ENCODE results near the gene GSE1. TPM values are rescaled to one million over a fixed set of nuclear protein-coding genes. Genes with fewer than 3 reads are reported as not detected.

Gene GSE1
- total RNA-seq, 1 donor from 2014 or later = 120 TPM

DNA sequence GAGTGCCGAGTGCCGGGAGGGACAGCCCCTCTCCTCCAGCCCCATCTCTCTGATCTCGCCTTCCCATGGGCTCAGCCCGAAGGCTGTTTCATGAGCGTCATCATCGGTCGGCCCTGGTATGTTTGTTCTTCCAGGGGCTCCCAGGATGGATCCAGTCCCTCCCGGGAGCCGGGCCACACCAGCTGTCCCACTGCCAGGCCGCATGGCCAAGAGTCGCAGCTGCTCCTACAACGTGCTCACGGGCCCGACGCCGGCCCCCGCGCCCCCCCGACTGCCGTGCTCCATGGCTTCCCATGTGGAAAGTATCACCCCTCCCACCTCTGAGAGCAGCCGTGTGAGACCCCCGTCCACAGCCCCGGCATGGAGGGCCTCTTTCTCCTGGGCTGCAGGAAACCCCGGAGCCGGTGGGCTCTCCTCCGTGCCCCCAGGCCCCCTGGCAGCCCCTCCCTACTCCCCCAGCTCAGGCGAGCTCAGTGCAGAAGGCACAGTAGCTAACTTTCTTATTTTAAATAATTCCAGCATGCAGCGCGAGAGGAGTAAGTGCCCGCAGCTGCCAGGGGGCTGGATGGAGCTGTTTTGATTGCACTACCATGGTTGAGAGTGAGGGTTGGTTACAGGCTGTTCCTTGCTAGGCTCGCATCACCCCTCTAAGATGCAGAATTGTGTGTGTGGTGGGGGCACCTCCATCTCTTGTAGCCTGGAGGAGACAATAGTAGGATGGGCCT is 26.6 kb upstream of the GSE1 start:
- Histone ChIP-seq H3K27ac (no peak overlapping the region), H3K27me3 (no peaks in the 10 kb centered on the region), H3K4me1 (peaks cover 6 to 10% of the 10 kb centered on the region in 2 donors), H3K36me3 (no peaks in the 10 kb centered on the region), H3K4me3 (no peak overlapping the region), H3K9me3 (no peaks in the 10 kb centered on the region)
- TF ChIP-seq, protein P1, sequence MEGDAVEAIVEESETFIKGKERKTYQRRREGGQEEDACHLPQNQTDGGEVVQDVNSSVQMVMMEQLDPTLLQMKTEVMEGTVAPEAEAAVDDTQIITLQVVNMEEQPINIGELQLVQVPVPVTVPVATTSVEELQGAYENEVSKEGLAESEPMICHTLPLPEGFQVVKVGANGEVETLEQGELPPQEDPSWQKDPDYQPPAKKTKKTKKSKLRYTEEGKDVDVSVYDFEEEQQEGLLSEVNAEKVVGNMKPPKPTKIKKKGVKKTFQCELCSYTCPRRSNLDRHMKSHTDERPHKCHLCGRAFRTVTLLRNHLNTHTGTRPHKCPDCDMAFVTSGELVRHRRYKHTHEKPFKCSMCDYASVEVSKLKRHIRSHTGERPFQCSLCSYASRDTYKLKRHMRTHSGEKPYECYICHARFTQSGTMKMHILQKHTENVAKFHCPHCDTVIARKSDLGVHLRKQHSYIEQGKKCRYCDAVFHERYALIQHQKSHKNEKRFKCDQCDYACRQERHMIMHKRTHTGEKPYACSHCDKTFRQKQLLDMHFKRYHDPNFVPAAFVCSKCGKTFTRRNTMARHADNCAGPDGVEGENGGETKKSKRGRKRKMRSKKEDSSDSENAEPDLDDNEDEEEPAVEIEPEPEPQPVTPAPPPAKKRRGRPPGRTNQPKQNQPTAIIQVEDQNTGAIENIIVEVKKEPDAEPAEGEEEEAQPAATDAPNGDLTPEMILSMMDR (IDR thresholded peaks at IDR 0.05) = no peak
- DNase-seq (ENCODE audit: low spot score in 2 of 2) = no peak
- intact Hi-C loops (cut with DNase I) = no loop called here

DNA sequence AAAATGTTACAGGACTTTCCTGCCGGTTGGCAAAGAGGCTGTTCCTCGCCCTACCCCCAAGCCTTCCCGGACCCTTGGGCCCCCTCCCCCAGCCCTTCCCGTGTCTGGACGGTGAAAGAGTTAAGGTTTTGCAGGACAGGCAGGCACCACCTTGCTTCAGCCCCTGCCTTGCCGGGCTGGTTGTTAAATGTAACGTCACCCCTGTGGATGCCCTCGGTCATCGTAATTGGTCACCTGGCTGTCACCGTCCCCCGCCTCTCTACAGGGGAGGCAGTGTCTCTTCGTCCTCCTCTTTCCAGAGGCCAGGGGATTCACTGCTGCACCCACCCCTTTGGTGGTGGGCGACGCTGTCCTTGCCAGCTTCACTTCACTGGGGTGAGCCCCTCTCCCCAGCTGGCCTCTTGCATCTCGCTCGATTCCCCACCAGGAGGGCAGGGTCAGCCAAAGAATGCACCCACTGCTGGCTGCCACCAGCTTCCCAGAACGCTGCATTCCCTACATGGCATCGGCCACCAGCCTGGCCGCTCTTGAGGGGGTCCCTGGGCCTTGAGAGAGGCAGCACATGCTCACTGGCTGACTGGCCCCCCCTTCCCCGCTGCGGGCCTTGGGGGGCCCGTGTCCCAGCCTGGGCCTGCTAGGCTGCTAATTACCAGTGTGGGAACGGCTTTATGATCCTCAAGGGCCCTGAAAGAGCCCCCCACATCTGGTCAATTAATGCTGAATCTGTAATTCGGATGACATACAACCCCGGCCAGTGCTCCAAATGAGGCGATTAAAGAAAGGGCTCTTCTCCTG is 25.2 kb upstream of the GSE1 start:
- no peak overlapping the region for H3K27ac ChIP-seq
- intact Hi-C loops (cut with DNase I) = no loop called here

DNA sequence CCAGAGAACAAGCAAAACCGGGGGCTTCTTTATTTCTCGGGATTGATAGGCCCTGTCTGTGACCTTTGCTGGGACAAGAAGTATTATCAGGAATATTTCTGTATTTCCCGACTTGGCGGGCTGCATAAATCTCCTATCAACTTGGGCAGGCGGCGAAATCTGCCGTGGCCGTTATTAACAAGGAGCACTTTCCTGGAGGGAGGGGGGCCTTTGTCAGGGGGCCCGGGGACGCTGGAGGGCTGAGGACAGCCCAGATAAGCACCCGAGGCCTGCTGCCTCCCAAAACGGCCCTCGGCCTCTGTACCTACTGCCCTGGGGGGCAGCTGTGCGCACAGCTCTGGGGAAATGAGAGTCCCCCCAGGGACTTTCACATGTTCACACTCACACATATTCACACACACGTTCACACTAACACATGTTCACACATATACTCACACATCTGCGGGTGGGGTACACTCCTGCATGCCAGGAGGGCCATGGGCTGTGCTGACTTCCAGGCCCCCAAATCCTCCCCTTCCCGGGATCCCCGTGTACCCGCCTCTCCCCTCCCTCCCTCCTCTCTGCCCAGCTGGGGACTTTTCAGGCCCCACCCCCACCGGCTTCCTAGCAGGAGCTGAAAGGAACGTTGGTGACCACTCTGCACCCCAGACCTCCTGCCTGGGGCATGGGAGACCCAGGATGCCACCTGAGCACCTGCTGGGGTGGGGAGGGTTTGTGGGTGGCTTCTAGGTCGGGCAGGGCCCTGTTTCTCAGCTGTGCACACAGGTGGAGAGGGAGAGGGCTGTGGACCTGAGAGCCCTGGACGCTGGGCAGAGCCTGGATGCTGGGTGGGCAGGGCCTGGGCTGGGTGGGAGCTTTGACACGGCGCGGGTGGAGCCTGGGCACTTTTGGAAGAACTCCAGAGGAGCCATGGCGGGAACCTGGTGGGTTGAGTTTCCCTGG is 24.3 kb upstream of the GSE1 start:
- Histone ChIP-seq H3K27me3 (no peaks in the 10 kb centered on the region), H3K4me1 (peaks cover 6 to 10% of the 10 kb centered on the region in 2 donors), H3K4me3 (no peak overlapping the region), H3K9me3 (no peaks in the 10 kb centered on the region), H3K27ac (no peak overlapping the region), H3K36me3 (no peaks in the 10 kb centered on the region)
- DNase-seq (ENCODE audit: low spot score in 2 of 2) = no peak
- TF ChIP-seq, protein P1 (IDR thresholded peaks at IDR 0.05) = no peak
- intact Hi-C loops (cut with DNase I) = no loop called here

More for the DNA sequence above, 25.2 kb upstream of the GSE1 start:
- H3K4me3 ChIP-seq = no peak overlapping the region
- no peak for DNase-seq (ENCODE audit: low spot score in 2 of 2)
- H3K36me3 ChIP-seq = no peaks in the 10 kb centered on the region
- no peaks in the 10 kb centered on the region for H3K9me3 ChIP-seq
- H3K27me3 ChIP-seq = no peaks in the 10 kb centered on the region
- peaks cover 6 to 10% of the 10 kb centered on the region in 2 donors for H3K4me1 ChIP-seq
- TF ChIP-seq, protein P1 (IDR thresholded peaks at IDR 0.05) = no peak

DNA sequence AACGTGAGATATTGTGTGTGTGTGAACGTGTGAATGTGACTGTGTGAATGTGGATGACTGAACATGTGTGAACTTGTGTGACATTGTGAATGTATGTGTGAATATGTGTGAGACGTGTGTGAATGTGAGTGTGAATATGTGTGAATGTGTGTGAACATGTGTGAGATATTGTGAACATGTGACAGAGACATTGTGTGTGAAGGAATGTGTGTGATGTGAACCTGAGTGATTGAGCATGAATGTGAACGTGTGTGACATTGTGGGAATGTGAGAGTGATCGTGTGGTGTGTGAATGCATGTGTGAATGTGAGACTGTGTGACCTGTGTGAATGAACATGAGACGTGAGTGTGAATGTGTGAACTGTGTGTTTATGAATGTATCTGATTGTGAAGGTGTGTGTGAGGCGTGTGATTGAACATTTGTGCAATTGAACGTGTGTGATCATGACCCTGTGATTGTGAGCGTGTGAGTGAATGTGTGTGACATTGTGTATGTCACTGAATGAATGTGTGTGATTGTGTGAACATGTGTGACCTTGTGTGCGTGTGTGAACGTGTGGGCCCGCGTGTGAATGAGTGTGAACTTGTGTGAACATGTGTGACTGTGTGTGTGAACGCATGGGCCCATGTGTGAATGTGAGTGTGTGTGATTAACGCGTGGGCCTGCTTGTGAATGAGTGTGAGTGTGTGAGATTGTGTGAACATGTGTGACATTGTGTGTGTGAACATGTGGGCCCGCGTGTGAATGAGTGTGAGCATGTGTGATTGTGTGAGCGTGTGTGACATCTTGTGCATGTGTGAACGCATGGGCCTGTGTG is 23.2 kb upstream of the GSE1 start:
- H3K4me1 ChIP-seq = peaks cover 6 to 10% of the 10 kb centered on the region in 2 donors
- intact Hi-C loops (cut with DNase I) = no loop called here
- no peaks in the 10 kb centered on the region for H3K27me3 ChIP-seq
- H3K36me3 ChIP-seq = no peaks in the 10 kb centered on the region
- H3K9me3 ChIP-seq = no peaks in the 10 kb centered on the region
- DNase-seq (ENCODE audit: low spot score in 2 of 2) = no peak
- H3K4me3 ChIP-seq = no peak overlapping the region
- H3K27ac ChIP-seq = no peak overlapping the region
- TF ChIP-seq, protein P1 (IDR thresholded peaks at IDR 0.05) = no peak

DNA sequence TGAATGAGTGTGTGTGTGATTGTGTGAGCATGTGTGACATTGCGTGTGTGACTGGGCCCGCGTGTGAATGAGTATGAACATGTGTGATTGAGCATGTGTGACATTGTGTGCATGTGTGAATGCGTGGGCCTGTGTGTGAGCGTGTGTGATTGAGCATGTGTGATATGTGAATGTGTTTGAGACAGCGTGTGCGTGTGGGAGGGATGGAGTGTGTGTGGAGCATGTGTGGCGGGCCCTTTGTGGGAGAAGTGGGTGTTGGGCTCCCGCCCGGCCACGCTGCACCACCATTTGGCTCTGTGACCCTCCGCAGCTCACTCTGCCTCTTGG is 22.7 kb upstream of the GSE1 start:
- TF ChIP-seq, protein P1 (IDR thresholded peaks at IDR 0.05) = no peak
- no peak for DNase-seq (ENCODE audit: low spot score in 2 of 2)
- intact Hi-C loops (cut with DNase I) = no loop called here
- Histone ChIP-seq H3K4me1 (peaks cover 6 to 10% of the 10 kb centered on the region in 2 donors), H3K36me3 (no peaks in the 10 kb centered on the region), H3K27ac (no peak overlapping the region), H3K4me3 (no peak overlapping the region), H3K9me3 (no peaks in the 10 kb centered on the region), H3K27me3 (no peaks in the 10 kb centered on the region)

All from ascending aorta (tissue), 2 donors.